GM12874 (cell line): ENCODE measurements around the gene SLC22A13.

Experiments used
- CTCF ChIP-seq: IDR thresholded peaks from 2 replicates; pipeline ENCODE4 v1.5.1; 2011; ENCODE audit warnings: low read depth, mild to moderate bottlenecking, control low read depth, low read length, moderate library complexity; ENCODE audit not compliant: insufficient read depth

The SLC22A13 gene

GRCh38 chr3:38312356-38312755 is 46.7 kb downstream of the SLC22A13 start:
- TF ChIP-seq CTCF: no peak

- no peak for TF ChIP-seq CTCF
Measured at GRCh38 chr3:38313263-38313662, 47.7 kb downstream of the SLC22A13 start.

- TF ChIP-seq CTCF: no peak
Measured at GRCh38 chr3:38313695-38314094, 48.1 kb downstream of the SLC22A13 start.

GRCh38 chr3:38314112-38314763 is 48.6 kb downstream of the SLC22A13 start:
- TF ChIP-seq CTCF: no peak

GRCh38 chr3:38314764-38315487 is 49.3 kb downstream of the SLC22A13 start:
- TF ChIP-seq CTCF: no peak

GRCh38 chr3:38315488-38316230 is 50.0 kb downstream of the SLC22A13 start:
- no peak for TF ChIP-seq CTCF
